Stimulated activated CD8-positive, alpha-beta memory T cell treated with anti-CD3 and anti-CD28 coated beads, Interleukin-4, amount 100 ng/mL, for 24 hours (primary cell): ENCODE results near the gene CEPT1.
A peak's percentile ranks its signal among the peaks of the same experiment; 100 is the strongest.
"Not testable (repeated sequence)": the region's sequence is repeated elsewhere in the genome, so short reads cannot be mapped to it uniquely, and the experiment has no call there.

Experiments used
- DNase-seq: peaks from one replicate; pipeline ENCODE4 v3.0.0-alpha.2; 2020; ENCODE audit warnings: low read depth

The CEPT1 gene

DNA sequence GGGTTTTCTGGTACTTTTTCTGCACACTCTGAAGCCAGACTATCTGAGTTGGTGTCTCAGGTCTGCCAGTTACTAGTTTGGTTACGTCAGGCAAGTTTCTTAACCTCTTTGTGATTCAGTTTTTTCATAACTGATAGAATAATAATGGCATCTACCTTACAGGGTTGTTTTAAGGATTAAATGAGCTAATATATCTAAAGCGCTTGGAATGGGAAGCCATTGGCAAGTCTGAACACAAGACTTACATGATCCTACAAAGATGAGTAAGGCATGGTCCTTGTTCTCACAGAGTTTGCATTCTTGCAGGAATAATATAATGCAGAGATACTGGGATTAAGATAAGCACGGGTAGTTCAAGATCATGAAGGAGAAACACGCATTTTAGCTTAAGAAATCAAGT, 69.6 kb downstream of the CEPT1 start:
- DNase-seq, result no peak

DNA sequence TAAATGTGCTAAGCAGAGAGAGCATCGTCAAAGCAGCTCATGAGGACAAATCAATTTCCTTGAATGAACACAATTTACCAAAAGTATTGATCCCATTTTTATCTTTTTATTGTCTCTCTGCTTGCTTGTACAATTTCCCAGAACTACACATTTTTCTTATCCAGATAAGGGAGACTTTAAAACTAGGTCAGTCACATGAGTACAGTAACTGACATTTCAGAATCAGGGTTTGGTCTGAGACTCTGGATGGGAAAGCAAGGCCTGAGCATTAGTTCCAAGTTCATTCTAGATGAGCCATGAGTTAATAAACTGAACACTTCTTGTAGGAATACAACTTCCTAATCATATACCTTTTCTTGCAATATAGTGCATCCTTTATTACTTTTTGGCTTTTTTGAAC, 71.9 kb downstream of the CEPT1 start:
- no peak for DNase-seq

GRCh38 chr1:111212634-111213335, 72.8 kb downstream of the CEPT1 start:
- DNase-seq, result no peak

GRCh38 chr1:111213412-111213811, 73.4 kb downstream of the CEPT1 start:
- DNase-seq, result no peak

DNA sequence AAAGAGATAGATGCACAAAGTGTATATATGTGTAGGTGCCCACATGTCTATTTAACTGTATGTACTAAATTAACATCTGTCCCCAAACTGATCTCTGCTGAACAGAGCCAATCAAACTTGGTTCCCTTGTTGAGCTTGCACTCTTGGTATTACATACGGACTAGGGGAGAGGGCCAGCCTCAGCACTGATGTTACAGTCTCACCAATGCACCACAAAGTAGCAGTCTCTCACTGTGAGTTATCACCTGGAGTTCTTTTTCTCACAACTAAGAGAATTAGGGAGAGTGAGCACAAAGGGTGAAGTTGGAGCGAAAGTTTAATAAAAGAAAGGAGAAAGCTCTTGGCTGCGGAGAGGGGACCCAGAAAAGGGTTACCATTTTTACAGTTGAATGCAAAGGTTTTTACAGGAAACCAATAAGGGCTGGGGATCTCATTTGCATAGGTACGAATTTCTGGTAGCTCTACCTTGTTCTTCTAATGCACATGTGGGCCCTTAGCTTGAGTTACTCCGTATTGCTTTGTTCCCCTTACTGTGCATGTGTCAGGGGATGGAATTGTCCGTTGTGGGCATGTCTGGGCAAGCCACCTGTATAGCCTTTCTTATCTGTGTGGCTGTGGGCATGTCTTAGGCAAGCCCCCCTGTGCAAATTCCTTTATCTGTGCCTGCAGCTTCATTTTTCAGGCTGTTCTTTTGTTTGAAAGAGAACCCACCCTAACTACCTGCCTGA, 74.2 kb downstream of the CEPT1 start:
- DNase-seq, result no peak

DNA sequence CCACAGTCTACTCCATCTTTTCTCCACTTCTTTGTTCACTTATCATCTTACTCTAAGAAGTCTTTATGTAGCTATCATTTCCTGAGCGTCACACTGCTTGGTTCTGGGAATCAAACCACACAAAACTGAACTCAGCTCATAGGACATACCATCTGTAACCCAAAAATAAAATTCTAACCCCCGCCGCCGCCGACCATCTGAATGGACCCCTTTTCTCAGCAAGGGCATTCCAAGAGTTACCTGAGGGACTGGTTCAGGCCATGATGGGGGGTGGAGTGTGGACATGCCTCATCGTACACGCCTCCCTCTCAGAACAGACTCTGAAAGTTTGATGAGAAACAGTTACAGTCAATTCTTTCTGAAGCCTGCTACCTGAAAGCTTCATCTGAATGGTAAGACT, 74.9 kb downstream of the CEPT1 start:
- no peak for DNase-seq

DNA sequence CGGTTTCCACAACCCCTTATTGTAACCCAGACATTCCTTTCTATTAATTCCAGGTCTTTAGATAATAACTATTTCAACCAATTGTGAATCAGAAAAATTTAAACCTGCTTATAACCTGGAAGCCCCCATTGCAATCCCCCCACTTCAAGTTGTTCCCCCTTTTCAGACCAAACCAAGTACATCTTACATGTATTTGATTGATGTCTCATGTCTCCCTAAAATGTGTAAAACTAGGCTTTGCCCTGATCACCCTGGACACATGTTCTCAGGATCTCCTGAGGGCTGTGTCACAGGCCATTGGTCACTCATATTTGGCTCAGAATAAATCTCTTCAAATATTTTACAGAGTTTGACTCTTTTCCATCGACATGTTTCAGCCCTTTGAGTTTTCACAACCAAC, 75.3 kb downstream of the CEPT1 start:
- DNase-seq, result not testable (repeated sequence)

- DNase-seq, result no peak
Observed at GRCh38 chr1:111216751-111217150, 76.7 kb downstream of the CEPT1 start.

DNA sequence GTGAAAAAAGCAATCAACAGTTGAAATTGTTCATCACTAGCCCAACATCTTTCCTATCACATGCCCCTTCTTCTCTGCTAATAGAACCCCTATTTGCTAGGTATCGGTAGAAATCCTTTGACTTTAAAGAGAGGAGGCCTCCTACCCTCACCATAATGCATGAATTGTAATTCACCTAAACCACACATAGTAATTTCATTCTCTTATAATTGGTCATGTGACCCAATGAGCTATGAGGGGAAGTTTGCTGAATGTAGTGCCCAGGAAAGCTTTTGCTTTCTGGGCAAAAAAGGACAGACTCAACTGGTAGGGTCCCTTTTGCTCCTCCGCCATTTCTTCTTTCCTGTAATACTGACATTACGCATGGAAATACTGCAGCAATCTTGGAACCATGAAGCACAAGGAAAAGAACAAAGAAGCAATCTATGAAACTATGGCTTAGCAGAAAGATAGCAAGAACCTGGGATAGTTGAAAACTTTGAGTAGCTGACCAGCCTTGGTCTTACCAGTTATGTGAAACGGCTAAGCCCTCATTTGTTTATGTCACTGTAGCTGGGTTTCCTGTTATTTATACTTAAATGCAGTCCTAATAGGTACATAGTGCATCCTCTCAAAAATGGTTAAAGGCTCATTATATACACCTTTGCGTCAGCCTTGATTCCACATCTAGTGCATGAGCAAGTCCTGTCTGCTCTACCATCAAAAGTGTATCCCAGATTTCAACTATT, 77.3 kb downstream of the CEPT1 start:
- no peak for DNase-seq

GRCh38 chr1:111218701-111219556, 78.9 kb downstream of the CEPT1 start:
- no peak for DNase-seq

DNA sequence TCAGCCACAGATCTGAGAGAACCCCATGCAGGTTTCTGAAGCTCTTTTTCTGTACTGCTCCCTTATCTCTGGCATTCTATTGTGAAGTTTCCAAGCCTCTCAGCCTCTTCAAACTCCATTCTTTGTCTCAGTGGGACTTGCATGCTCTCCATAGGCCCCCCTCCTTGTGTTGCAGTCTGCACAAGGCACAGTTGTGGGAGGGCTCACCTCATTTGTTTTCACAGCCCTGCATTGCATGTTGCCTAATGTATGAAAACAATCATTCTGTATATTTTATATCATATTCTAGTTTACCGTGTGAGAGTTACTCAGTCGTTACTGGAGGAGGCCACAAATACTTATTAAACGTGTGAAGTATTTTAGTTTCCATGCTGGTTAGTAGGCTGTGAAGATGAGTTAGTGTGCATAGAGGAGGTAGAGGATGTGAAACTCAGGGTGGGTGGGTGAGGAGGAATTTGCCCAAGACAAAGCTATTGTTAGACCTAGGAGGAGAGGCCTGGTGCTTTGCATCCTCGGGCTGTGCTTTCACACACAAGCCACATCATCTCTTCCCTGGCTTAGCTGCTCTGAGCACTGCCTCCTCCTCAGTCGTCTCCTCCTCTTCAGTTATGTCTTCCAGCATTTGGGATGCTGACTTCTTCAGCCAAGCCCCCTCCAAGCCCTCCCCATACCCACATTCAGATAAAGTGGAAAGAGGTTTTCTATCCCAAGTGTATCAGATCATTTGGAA, 79.7 kb downstream of the CEPT1 start:
- DNase-seq, result no peak

DNA sequence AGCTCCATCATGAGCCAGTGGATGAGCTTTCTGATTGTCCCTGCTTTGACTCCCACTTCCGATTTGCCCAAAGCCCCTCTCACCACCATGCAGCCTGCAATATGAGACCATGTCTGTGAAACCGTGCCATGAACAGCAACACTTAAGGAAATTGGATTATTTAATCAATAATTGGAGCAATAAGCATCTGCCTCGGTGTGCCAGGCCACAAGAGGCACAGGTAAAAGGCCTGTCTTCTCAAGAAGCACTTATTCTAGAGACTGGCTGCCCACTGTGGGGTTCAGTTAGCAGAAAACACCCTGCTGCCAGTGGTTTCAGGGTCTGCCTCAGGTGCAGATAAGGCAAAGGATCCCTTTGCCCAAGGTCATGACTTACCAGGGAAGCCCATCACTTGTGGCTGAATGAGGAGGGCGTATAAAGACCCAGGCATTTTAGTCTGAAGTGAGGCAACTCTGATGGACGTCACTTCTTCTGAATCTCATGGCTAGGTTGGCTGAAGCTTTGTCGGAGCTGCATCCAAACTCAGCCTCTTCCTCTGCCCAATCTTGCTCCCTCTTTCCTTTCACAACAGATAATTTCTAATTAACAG, 80.4 kb downstream of the CEPT1 start:
- DNase-seq, result no peak

DNA sequence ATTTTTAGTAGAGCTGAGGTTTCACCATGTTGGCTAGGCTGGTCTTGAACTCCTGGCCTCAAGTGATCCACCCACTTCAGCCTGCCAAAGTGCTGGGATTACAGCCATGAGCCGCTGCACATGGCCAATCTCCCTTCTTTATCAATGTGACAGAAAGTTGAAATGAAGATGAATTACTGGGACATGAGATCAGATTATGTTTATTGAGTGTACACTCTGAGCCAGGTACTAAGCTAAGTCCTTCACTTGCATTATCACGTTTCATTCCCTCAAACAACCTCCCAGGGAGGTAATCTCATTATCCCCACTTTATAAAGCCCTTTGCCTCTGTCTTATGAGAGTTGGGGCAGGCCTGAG, 81.2 kb downstream of the CEPT1 start:
- DNase-seq, result no peak

- DNase-seq, result no peak
Observed at GRCh38 chr1:111221633-111222291, 81.7 kb downstream of the CEPT1 start.

DNA sequence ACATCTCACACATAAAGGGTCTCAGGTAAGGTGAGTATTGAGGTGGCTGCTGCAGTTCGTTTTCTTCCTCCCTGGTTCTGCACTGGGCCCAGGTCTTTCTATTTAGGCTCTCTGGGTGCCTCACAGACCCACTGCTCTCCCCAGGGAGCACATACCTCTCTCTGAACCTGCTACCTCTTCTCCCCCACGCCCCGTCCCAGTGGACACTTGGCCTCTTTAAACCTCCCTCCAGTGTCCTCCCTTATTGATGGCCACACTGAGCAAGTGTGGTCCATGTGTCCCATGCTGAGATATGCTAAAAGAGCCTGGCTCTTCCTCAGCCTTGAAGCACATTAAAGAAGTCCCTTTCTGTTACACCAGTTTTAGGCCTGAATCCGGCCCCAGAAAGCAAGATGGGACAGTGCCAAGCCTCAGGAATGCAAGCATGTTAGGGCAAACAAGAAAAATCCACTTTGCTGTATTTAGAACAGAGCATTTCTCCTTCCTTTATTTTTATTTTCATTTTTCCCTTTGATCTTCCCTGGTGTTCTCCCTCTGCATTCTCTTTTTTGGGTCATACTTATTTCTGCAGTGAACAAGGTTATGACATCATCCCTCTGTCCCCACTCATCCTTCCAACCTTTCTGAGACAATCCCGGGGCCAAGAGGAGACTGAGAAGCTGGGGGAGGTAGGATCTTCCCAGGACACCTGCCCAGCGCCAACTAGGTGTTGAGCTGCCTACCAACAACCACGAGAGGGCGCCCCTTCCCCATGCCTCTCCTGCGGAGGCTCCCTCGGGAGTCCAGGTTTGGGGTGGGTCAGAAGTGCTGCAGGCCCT, 82.5 kb downstream of the CEPT1 start:
- DNase-seq, result peak; percentile 65

- DNase-seq, result no peak
Observed at GRCh38 chr1:111223126-111223685, 83.2 kb downstream of the CEPT1 start.

DNA sequence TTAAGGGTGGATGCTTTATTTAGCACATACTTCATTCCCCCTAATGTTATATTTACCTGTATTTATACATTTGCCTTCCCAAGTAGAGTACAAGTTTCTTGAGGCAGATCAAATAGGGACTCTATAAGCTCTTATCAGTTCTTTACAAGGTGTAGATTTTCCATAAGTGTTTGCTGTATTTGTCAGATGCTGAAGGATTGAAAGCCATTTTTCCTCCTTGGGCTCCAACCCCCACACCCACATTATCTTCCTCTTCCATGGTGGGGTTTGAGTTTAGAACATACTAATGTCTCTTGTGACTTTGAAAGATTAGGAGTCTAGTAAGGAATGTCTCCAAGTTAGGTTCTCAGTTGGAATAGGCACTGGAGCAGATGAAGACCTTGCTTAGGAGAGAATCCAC, 85.1 kb downstream of the CEPT1 start:
- no peak for DNase-seq

DNA sequence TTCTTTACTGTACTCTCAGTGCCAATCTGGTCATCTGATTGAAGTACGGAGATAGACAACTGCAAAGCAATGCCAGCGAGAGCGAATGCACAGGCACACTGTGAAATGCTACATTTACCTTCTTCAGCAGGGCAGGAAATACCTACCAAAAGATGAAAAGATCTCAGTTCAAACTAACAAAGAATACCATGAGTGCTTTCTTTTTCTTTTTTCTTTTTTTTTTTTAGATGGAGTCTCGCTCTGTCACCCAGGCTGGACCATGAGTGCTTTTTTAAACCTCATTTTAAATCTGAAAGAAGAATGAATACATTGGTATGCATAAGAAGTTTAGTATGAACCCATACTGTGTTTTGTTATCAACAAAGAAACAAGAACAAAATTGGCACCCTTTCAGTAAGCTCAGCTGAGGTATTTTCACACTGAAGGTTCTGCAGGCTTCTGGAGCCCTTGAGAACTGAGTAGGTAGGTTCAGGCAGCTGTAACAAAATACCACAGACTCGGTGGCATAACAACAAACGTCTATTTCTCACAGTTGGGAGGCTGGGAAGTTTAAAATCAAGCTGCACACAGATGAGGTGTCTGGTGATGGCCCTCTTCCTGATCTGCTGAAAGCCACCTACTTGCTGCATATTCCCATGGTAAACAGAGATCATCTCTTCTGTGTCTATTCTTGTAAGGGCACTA, 85.8 kb downstream of the CEPT1 start:
- DNase-seq, result no peak

DNA sequence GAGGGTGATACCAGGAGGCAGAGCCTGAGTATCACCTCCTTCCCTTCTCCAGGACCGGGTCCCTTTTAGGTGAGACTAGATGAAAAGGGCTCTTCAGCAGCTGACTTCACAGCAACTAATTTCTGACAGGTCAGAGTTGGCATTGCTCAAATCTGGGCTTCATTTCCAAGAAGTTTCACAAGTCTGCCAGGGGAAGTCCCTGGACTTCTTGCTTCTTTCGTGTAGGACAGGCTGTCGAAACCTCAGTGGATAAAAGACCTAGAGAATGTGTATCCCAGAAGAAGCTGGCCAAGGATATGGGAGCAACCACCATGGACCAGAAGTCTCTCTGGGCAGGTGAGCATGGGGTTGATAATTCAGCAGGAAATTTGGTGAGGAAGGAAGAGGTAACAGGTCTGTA, 87.4 kb downstream of the CEPT1 start, which contains the start of gene CHI3L2:
Gene CHI3L2, plus strand, starts transcription at position 280 of the 400 bp plus-strand sequence. Its CDS starts 17 bp downstream, at position 297.
- DNase-seq, result no peak
